Stimulated activated CD4-positive, alpha-beta T cell treated with anti-CD3 and anti-CD28 coated beads, Interleukin-15, amount 100 ng/mL, for 48 hours (primary cell): Measurements from ENCODE around the gene SLC1A7.

Experiments used
- DNase-seq, 2 donors: peaks; one replicate each; pipeline ENCODE4 v3.0.0-alpha.2; 2020; ENCODE audit warnings: low read depth in 2 of 2

The SLC1A7 gene

DNA sequence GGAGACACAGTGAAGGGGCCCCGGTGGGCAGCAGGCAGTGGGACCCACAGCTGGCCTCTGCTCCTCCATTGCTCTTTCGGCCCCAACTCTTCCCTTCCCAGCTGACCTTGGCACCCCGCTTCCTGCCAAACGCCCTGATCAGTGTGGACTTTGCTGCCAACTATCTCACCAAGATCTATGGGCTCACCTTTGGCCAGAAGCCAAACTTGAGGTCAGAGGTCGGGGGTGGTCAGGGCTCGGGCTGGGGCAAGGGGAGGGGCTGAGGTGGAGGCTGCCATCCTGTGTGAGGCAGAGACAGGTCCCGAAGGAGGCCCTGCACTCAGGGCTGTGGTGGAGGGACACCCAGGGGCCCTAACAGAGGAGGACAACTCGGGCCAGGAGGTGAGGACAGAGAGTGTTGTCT lies 66.7 kb downstream of the SLC1A7 start:
- DNase-seq = no peak

DNA sequence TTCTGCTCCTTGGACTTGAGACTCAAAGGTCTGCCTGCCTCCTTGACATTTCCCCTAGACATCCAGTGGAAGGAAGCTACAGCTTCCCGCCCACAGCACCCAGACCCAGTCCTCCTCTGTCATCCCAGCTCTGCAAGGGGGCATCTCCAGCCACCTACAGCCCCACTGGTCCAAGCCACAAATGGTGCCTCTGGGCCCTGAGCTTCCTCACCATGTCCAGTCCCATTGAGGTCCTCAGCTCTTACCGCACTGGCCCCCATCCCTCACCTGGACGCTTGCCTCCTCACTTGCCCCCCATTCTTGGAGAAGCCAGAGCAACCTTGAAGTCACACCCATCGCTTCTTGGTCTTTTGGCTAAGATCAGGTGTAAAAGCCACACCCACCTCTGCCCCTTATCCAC lies 67.2 kb downstream of the SLC1A7 start:
- no peak for DNase-seq

- DNase-seq = no peak
Observed at GRCh38 chr1:53074313-53075154, 67.9 kb downstream of the SLC1A7 start.

GRCh38 chr1:53073868-53074311 lies 68.5 kb downstream of the SLC1A7 start:
- DNase-seq = no peak

DNA sequence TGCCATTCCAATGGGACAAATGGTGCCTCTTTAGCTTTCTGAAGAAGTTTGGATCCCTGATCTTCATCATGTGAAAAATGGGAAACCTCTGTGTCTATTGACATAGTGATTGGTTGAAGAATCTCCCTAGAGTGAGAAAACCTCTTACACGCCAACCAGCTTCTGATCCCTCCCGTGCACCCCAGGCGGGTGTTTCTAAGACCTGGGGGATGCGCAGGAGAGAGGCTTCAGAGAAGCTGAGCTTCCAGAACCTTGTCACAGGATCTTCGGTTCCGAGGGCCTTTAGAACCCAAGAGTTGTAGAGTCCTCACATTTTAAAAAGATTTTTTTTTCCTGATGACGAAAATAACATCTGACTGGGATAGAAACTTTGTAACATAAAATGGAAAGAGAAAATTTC lies 69.2 kb downstream of the SLC1A7 start:
- DNase-seq = no peak

GRCh38 chr1:53071915-53072314 lies 70.5 kb downstream of the SLC1A7 start:
- no peak for DNase-seq

- no peak for DNase-seq
Observed at GRCh38 chr1:53071167-53071865, 71.1 kb downstream of the SLC1A7 start.

GRCh38 chr1:53070621-53071020 lies 71.8 kb downstream of the SLC1A7 start:
- no peak for DNase-seq

DNA sequence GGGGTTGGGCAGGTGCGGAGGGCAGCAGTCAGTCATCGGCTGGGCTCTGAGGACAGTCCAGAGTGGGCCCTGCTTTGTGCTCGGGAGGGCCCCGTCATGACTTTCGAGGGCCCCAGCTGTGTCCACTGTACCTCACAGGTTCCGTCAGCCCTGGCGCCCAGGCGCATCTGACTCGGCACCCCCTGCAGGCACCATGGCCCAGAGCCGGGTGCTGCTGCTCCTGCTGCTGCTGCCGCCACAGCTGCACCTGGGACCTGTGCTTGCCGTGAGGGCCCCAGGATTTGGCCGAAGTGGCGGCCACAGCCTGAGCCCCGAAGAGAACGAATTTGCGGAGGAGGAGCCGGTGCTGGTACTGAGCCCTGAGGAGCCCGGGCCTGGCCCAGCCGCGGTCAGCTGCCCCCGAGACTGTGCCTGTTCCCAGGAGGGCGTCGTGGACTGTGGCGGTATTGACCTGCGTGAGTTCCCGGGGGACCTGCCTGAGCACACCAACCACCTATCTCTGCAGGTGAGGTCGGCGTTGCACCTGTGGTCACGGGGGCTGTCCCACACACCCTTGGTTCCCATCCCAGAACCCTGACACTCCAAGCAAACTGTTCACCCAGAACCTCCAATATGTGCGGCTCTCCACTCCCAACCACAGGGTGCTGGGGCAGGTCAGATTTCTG lies 72.6 kb downstream of the SLC1A7 start:
- DNase-seq = no peak

DNA sequence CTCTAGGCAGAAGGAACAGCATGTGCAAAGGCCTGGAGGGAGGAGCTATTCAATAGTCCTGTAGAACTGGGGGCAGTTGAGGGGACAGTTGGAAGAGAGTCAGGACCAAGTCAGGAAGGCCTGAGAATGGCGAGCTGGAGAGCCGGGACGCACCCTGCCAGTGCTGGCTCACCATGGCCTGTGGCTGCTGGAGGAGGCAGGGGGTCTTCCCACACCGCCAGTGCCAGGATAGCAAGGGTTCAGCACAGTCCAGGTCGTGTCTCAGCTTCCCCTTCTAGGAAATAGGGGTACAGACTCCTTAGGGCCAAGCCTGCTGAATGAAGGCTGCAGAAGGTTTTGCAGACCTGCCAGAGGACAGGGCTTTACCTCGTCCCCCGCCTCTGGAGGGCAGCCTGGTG lies 73.2 kb downstream of the SLC1A7 start:
- DNase-seq = no peak

DNA sequence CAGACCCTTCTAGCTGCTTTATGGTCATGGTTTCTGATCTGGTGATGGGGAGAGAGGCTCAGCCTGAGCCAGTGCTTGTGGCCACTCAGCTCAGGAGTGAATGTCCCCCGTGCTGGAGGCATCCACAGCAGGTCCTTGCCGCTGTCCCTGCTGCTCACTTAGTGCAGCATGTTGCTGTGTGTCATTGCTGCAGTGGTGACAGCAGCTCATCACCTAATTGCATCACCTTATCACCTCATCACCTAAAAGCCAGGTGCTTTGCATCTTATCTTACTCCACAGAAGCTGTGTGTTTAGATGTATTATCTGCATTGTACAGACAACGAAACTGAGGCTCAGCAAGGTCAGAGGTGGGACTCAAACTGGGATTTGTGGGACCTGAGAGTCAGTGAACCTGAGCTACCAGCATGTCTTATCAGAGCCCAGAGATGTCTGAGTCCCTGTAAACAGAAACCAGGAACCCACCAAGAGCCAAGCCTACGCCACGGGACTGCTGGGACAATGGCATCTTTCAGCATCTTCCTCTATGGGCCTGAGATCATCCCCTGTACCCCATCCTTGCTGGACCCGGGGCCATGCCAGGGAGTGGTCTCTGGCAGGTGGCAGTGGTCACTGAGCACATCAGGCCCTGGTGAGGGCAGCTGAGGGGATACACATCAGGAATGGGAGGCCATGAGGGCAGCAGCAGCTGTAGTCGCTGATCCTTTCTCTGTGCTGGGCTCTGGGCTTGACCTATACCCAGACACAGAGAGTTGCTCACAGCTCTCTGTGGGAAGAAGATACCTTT lies 73.9 kb downstream of the SLC1A7 start:
- no peak for DNase-seq

- no peak for DNase-seq
Observed at GRCh38 chr1:53067886-53068285, 74.6 kb downstream of the SLC1A7 start.

DNA sequence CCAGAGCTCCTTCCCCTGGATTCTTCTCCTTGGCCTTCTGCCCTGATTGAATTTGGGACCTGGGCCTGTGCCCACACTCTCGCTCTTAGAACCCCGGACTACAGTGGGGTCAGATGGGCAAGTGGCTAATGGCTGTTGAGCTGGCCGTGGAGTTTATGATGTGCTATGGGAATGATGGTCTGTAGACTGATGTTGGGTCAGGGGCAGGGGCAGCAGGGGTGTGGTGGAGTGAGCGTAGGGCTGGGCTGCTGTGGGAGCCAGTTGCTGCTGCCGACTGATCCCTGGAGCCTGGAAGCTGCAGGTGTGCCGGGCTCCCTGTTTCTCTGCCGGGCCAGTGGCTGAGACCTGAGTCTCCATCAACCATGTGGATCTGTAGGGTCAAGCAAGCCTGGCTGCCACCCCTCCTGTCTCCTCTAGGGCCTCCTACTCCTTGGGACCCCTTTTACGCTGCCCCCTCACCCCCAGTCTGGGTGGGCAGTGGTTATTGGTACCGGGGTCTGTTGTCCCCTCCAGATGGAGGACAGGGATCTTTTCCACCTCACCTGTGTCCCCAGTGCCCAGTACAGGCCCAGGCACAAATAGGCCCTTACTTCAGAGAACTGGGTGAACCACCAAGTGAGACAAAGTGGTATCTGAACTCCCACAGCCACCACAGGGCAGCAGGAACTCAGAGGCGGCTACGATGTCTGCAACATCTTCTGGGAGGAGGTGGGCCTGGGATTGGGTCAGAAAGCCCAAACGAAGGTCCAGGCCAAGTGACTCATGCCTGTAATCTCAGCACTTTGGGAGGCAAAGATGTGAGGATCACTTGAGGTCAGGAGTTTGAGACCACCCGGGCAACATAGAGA lies 75.3 kb downstream of the SLC1A7 start:
- no peak for DNase-seq

DNA sequence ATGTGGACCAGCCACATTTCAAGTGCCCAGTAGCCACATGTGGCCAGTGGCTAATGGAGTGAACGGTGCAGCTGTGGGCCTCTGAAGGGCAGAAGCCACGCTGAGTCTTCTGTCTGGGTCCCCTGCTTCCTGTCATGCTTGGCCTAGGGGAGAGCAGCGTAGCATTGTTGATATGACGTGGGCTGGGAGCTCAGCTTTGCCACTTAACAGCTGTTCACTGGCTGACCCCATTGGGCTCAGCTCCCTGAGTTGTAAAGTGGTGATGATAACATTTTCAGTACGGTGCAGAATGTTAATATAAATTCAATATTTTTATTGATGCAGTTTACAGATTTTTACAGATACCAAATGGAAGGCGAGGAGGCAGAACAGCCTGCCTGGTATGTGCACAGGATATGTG lies 76.0 kb downstream of the SLC1A7 start:
- DNase-seq = no peak

GRCh38 chr1:53065391-53065790 lies 77.0 kb downstream of the SLC1A7 start:
- DNase-seq = no peak

GRCh38 chr1:53063744-53064515 lies 78.5 kb downstream of the SLC1A7 start:
- no peak for DNase-seq

DNA sequence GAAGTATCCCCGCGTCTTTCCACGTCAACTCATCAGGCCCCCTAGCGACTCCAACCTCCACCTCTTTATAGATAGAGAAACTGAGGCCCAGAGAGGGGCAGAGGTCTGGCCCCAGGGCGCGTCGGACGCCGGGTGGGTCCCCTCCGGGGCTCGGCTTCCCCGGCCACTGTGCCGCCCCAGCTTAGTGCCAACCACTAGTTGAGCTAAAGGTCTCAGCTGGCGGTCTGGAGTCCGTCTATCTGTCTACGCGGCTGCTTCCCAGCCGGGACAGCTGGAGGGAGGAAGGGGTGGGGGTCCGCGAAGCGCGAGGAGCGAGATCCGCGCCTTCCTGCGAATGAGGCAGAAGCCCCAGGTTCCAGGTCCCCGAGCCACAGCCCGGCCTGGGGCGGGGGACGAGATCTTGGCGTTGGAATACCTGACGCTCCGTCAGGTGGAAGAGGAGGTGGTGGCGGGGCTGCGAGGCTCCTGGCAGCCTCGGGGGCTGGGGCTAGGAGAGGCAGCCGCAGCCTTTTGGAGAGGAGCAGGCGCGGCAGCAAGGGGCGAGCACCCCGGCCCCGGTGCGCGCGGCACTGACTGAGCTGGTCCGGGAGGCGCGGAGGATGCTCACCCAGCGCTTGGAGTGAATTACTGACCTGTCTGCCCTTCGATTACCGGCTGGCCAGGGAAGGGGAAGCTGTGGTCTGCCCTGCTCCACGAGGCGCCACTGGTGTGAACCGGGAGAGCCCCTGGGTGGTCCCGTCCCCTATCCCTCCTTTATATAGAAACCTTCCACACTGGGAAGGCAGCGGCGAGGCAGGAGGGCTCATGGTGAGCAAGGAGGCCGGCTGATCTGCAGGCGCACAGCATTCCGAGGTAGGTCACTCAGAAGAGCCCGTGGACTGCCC lies 79.5 kb downstream of the SLC1A7 start:
- no peak for DNase-seq

DNA sequence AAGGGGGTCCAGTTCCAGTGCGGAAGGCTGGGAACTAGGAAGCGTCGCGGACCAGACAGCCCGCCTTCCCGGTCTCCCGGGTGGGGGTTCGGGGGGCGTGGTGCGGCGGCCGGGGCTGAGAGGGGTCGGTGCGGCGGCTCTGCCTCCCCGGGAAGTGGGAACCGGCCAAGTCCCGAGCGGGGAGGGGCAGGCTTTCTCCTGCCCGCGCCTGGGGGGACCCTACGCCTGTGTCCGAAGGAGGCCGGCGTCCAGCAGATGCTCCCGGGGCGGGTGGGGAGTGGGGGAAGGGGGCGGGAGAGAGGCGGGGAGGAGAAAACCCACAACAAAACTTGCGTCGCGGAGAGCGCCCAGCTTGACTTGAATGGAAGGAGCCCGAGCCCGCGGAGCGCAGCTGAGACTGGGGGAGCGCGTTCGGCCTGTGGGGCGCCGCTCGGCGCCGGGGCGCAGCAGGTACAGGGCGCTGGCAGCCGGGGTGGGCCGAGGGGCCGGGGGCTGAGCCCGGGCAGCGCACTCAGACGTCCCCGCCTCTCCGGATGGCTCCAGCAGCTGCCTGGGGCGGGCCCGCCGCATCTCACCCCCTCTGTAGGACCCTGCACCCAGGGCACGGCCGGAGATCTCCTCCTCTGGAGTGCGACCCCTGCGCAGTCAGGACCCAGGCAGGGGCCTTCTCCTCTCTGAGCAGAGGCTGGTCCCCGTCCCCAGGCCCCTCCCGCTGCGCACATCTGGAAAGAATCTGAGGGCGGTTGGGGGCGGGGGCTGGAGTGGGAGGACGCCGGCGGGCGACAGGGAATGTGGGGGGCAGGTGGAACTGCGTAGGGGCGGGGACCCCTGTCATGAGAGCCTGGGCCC lies 80.4 kb downstream of the SLC1A7 start, which contains the start of gene PODN:
TSS of gene PODN (plus strand) at position 355 of the 849 bp plus-strand sequence. CDS start 7,643 bp downstream, outside the sequence.
- no peak for DNase-seq
